Esophagus mucosa (tissue), 1 donor: Measurements from ENCODE around the gene DOK4. TPM values are rescaled to one million over a fixed set of nuclear protein-coding genes. Genes with fewer than 3 reads are reported as not detected.
"Not testable (repeated sequence)": the region's sequence is repeated elsewhere in the genome, so short reads cannot be mapped to it uniquely, and the experiment has no call there.

Experiments used
- ATAC-seq: fragments of 200-7000 bp; cut with Tn5 transposase; one replicate; pipeline ENCODE4 v1.9.1; 2020
- total RNA-seq: library from RNA; stranded (reverse); gene quantifications from one replicate; pipeline ENCODE4 v1.2.4, GENCODE V29; 2023
- donor health status: DM: yes; HTN: yes; CAD: no.

DOK4 gene
- total RNA-seq, 1 donor from 2014 or later = 25.0 TPM

DNA sequence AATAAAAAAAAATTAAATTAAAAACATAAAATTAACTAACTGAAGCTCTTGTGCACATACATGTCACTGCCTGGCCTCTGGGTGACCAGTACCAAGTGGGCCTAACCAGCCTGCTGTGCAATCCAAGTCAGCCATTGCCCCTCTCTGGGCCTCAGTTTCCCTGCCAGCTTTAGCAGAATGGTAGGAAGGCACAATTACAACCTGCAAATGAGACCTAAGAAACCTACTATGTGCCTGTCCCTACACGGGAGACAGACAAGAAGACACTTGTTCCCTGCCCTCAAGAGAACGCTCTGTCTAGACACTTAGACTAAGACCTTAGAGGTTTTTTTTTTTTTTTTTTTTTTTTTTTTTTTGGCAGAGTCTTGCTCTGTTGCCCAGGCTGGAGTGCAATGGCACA lies 40.8 kb downstream of the DOK4 start:
- ATAC-seq = no peak

DNA sequence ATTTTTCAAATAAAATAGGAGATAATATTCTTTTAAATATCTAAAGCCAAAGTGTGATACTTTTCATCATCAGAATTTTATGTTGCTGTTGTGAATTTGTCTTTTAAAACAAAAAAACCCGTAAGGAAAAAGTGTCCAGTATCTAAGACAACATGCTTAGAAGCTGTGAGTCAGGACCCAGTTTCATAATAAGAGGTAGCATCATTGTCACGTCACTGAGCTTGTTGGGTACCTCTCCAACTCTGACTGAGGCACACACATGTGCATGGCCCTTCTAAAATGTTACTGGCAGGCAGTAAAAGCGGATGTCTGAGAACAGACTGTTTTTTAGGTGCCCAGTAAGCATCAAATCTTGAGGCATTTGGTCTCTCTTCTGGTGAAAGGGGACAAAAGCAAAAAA lies 41.6 kb downstream of the DOK4 start:
- ATAC-seq = peak; percentile 27

DNA sequence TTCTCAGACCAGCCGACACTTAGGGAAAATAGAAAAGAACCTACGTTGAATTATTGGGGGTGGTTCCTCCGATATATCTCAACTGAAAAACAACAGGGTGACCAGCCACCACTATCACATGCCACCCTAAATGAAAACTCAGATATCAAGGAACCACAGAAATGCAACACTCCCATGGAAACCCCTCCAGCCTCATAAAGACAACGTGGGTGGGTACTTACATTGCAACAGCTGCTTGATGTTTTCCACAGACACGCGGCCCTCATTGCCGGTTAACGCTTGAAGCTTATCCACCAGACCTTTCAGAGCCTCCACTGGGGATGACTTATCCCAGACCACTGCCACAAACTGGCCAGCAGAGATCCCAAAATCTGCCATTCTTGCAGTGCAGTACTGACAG lies 45.7 kb downstream of the DOK4 start:
- ATAC-seq = not testable (repeated sequence)

DNA sequence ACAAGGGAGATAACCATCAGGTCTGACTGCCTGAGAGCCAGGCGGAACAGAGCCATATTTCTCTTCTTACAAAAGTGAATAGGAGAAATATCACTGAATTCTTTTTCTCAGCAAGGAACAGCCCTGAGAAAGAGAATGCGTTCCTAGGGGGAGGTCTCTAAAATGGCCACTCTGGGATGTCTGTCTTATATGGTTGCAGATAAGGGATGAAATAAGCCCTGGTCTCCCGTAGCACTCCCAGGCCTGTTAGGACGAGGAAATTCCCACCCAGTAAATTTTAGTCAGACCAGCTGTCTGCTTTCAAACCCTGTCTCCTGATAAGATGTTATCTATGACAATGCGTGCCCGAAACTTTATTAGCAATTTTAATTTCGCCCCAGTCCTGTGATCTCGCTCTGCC lies 46.3 kb downstream of the DOK4 start:
- ATAC-seq = not testable (repeated sequence)

DNA sequence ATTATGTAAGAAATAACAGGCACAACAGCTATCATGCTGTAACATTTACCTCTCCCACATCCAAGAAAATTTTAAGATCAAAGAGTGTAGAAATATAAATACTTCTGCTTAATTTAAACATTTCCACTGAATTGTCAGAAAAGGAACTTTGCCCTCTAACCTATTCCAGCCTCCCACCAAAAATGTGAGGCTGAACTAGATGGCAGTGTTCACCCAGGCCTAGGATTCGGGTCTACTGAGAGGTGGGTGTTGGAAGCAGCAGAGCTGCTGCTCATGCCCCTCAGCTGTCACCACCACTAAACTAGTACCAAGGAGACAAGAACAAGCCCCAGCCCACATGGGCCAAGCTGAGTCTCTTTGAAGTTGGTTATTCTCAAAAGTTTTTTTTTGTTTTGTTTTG lies 50.5 kb downstream of the DOK4 start:
- no peak for ATAC-seq

DNA sequence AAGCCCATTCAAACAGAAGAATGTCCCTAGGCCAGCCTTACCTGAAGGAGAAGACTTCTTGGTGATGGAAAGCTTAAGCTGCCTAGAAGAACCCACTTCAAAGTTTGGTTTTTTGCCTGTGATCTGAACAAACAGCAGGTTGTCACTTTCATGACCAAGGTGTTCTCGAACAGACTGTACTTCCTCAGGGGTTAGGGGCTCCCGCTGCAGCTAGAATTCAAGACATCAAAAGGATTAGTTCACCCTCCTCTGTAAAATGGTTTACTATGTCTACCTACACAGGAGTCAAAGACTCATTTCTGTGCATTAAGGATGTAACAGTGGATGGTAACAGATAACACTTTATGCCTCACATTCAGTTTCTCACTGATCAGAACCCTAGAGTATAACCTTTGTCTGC lies 52.3 kb downstream of the DOK4 start:
- no peak for ATAC-seq

DNA sequence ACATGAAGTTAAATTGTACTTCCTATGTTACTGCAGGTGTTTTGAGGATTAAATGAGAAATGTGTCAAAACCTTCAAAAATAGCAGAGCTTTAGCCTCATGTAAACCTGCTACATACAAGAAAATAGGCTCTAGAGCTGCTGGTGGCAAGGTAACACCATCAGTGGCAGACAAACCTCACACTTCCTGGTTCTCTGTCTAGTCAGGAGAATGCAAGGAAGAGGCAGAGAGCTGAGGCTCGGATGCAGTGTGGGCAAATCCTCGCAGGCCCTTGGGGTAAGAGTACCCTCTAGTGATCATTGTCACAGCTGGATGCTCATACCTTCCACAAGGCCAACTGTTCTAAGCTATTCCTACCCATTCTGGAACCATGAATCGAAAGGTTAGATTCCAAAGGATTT lies 53.3 kb downstream of the DOK4 start:
- peak; percentile 54 for ATAC-seq

DNA sequence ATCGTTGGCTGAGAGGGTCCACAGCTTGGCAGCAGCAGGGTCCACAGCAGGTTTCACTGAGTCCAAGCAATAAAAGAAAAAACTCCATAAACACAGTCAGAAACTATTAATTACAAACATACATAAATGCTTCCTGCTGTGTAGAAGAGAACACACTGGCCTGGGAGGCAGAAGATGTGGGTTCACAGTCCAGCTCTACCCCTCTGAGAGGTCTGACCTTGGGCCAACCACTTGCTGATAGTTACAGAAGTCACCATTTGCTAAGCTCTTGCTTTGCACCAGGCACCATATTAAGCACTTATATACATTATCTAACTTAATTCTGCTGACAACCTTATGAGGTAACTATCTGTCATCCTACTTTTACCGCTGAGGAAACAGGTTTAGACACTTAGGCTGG lies 53.8 kb downstream of the DOK4 start:
- ATAC-seq = peak; percentile 69

DNA sequence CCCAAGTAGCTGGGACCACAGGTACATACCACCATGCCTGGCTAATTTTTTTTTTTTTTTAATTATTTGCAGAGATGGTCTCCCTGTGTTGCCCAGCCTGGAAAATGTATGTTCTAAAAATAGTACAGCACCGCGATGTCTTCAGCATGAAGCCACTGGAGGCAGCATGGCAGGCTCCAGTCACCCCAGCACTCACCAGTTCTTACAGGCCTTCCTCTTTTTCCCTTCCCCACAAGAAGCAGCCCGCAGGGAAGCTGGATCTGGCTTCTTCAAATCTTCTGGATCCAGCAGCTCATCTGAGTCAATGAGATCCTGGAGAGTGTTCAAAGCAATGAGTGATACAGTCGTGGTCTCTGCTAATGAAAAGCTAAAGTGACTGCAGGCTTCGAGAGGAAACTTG lies 55.3 kb downstream of the DOK4 start:
- ATAC-seq = no peak

DNA sequence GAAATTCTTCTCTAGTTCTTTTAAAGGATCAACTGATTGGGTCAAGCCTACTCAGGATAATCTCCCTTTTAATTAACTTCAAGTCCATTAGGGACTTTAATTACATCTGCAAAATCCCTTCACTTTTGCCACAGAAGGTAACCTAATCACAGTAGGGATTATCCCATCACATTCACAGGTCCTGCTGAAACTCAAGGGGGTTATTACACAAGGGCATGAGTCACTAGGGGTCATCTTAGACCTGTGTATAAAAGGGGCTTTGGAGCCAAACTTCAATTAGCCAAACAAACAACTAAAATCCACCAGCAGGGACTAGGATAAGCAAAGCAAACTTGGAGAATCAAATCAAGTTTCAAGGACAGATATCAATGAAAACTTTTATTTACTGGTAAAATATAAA lies 58.5 kb downstream of the DOK4 start:
- no peak for ATAC-seq

DNA sequence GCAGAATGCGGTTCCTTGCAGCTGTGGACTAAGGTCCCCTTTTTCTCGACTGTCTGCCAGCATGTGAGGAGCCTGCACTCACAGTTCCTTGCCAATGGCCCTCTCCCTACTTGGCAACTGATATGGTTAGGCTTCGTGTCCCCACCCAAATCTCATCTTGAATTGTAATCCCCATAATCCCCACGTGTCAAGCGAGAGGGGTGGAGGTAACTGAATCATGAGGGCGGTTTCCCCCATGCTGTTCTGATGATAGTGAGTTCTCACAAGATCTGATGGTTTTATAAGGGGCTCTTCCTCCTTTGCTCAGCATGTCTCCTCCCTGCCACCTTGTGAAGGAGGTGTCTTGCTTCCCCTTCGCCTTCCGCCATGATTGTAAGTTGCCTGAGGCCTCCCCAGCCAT lies 59.0 kb downstream of the DOK4 start:
- ATAC-seq = no peak

DNA sequence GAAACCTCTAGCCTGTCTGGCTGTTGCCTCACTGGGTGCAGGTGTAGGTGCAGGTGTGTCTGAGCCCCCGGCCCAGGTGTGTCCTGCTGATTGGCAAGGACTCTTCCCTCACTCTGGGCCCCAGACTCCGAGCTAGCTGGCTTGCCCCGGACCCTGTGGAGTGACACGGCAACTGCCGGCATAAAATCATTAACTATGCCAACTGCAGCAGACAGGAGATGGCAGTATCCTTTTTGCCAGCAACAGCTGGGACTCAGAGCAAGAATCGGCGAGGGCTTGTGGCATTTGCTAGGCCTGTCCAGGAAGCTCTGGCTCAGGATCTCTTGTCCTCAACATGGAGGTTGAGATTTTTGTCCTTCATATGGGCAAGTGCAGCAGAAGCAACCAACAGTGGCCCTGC lies 59.9 kb downstream of the DOK4 start:
- ATAC-seq = no peak

DNA sequence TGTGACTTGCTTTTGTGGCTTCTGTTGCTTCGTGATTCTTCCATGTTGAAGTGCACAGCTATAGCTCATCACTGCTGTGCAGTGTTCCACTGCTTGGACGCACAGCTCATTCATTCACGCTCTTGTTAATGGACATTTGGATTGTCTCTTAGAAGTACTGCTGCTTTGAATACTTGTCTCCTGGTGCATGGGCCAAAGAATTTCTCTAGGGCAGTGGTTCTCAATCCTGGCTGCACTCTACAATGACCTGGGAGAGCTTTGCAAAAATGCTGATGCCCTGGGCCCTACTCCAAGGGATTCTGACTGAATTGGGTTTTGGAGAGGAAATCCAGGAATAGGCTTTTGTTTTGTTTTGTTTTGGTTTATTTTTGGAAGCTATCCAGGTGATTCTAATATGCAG lies 61.7 kb downstream of the DOK4 start:
- no peak for ATAC-seq

DNA sequence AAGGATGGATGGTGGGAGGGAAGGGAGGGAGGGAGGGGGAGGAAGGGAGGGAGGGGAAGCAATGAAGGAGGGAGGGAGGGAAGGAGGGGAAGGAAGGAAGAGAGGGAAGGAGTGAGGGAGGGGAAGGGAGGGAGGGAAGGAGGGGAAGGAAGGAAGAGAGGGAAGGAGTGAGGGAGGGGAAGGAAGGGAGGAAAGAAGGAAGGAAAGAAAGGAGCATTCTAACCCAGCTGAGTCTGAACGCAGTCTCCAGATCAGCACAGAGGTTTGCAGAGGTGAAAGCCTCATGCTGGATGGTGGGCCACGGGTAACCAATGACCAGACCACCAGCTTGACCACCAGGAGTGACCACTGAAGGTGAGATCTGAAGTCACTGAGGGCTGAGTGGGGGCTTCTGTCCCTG lies 63.1 kb downstream of the DOK4 start:
- no peak for ATAC-seq

DNA sequence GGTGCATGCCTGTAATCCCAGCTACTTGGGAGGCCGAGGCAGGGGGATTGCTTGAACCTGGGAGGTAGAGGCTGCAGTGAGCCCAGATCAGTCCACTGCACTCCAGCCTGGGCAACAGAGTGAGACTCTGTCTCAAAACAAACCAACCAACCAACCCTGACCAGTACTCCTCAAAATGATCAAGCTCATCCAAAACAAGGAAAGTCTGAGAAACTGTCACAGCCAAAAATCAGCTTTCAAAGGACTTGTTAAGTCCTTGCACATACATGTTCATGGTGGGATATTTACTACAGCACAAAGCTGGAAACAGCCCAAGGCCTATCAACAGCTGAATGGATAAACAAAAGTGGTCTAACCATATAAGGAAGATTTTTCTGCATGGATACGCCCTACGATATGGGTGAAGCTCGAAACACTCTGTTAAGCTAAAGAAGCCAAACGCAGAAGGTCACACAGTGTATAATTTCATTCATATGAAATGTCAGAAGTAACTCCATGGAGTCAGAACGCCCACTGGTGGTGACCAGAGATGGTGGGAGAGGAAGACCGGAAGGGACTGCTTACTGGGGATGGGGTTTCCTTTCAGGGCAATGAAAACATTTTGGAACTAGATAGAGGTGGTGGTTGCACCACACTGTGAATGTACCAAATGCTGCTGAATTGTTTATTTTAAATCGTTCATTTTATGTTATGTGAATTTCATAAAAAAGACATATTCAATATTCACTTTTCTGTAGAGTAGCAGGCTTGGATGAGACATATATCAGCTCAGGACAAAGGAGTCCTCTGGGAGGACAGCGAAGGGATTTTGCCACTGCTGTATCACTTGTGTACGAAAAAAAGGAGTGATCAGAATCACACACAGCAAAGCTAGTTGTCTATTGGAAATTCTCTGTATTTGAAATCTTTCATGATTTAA lies 64.0 kb downstream of the DOK4 start:
- peak; percentile 37 for ATAC-seq

Other genes starting within 250 kb of the DOK4 start
- 43.4 TPM for gene ARL2BP, start 241.2 kb downstream of the DOK4 start, total RNA-seq
- gene PLLP, start 201.8 kb downstream of the DOK4 start, total RNA-seq = 9.3 TPM
- gene CCL22, start 127.7 kb downstream of the DOK4 start, total RNA-seq = 0.20 TPM
- 3.7 TPM for gene CX3CL1, start 114.0 kb downstream of the DOK4 start, total RNA-seq
- gene CCL17, start 81.7 kb downstream of the DOK4 start, total RNA-seq = 1.6 TPM
- gene CIAPIN1, start 39.1 kb downstream of the DOK4 start, total RNA-seq = 52.4 TPM
- 44.6 TPM for gene COQ9, start 39.0 kb downstream of the DOK4 start, total RNA-seq
- gene POLR2C, start 23.8 kb downstream of the DOK4 start, total RNA-seq = 32.0 TPM
- 1.4 TPM for gene CCDC102A, start 50.1 kb upstream of the DOK4 start, total RNA-seq
- gene ADGRG5, start 56.1 kb upstream of the DOK4 start, total RNA-seq = 0.44 TPM
- 93.7 TPM for gene ADGRG1, start 142.1 kb upstream of the DOK4 start, total RNA-seq
- gene ADGRG3, start 181.8 kb upstream of the DOK4 start, total RNA-seq = 0.84 TPM
- not detected for gene DRC7, start 208.3 kb upstream of the DOK4 start, total RNA-seq
- 19.9 TPM for gene KATNB1, start 249.3 kb upstream of the DOK4 start, total RNA-seq